SU-DHL-6 (cell line): ENCODE data around the gene BBS2.

Source experiments
- H2AFZ ChIP-seq: fragments of 200-600 bp; sonication (generic); 2 replicates; pipeline ENCODE4 v1.6.1; 2014; ENCODE audit warnings: low read depth, mild to moderate bottlenecking, moderate library complexity, mixed read lengths, antibody characterized with exemption, low read length; ENCODE audit not compliant: severe bottlenecking
- H3F3A ChIP-seq: fragments of 200-600 bp; shearing (Covaris generic); 2 replicates; pipeline ENCODE4 v1.6.0; 2016; ENCODE audit warnings: antibody characterized with exemption, mild to moderate bottlenecking; ENCODE audit not compliant: insufficient read depth
- H3K27ac ChIP-seq: fragments of 200-600 bp; sonication (generic); 2 replicates; pipeline ENCODE4 v1.5.1; 2016; ENCODE audit warnings: low read depth, mild to moderate bottlenecking, low read length, moderate library complexity, mixed read lengths
- H3K27me3 ChIP-seq: fragments of 200-600 bp; sonication (generic), shearing (Covaris generic); 2 replicates; pipeline ENCODE4 v1.6.0; 2014; ENCODE audit warnings: mild to moderate bottlenecking, low read length
- H3K36me3 ChIP-seq: fragments of 200-600 bp; sonication (generic); 2 replicates; pipeline ENCODE4 v1.6.1; 2014; ENCODE audit warnings: mild to moderate bottlenecking, low read length, mixed read lengths
- H3K4me2 ChIP-seq: fragments of 300-600, 200-600 bp; shearing (Covaris generic), sonication (generic); 2 replicates; pipeline ENCODE4 v1.6.0; 2014; ENCODE audit warnings: low read length, low read depth, mild to moderate bottlenecking; ENCODE audit not compliant: poor library complexity, severe bottlenecking
- H3K4me3 ChIP-seq: fragments of 200-600 bp; sonication (generic); 2 replicates; pipeline ENCODE4 v1.5.1; 2014; ENCODE audit warnings: antibody characterized with exemption, low read length, mild to moderate bottlenecking, mixed read lengths; ENCODE audit not compliant: insufficient read depth, poor library complexity, severe bottlenecking
- H3K79me2 ChIP-seq: fragments of 200-600 bp; sonication (generic); 2 replicates; pipeline ENCODE4 v1.6.1; 2014; ENCODE audit warnings: mild to moderate bottlenecking, low read length, moderate library complexity; ENCODE audit not compliant: insufficient read depth
- H3K9ac ChIP-seq: fragments of 200-600 bp; sonication (generic); 2 replicates; pipeline ENCODE4 v1.7.0; 2014; ENCODE audit warnings: mild to moderate bottlenecking, low read length
- H3K9me2 ChIP-seq: fragments of 200-600 bp; sonication (generic); replicated peaks from 2 replicates; pipeline ENCODE4 v1.6.1; 2014; ENCODE audit warnings: low read length; ENCODE audit not compliant: insufficient read depth
- H3K9me3 ChIP-seq: fragments of 200-600 bp; sonication (generic); 2 replicates; pipeline ENCODE4 v1.6.1; 2014; ENCODE audit warnings: low read length, mixed read lengths; ENCODE audit not compliant: insufficient read depth
- H4K20me1 ChIP-seq: fragments of 200-600 bp; sonication (generic); 2 replicates; pipeline ENCODE4 v1.6.1; 2014; ENCODE audit warnings: low read depth, mild to moderate bottlenecking, antibody characterized with exemption, low read length, moderate library complexity, mixed read lengths
- CTCF ChIP-seq: fragments of 200-600 bp; sonication (generic); IDR thresholded peaks from one replicate; pipeline ENCODE4 v1.5.1; 2017; ENCODE audit warnings: antibody characterized with exemption, mild to moderate bottlenecking, low read length, moderate library complexity; ENCODE audit not compliant: insufficient read depth, poor library complexity, severe bottlenecking
- EZH2phosphoT487 ChIP-seq: fragments of 200-600 bp; sonication (generic), shearing (Covaris generic); conservative IDR thresholded peaks from 2 replicates; pipeline ENCODE4 v1.6.1; 2018; ENCODE audit warnings: mild to moderate bottlenecking, antibody characterized with exemption, low read length, moderate library complexity, mixed read lengths

Gene BBS2

DNA sequence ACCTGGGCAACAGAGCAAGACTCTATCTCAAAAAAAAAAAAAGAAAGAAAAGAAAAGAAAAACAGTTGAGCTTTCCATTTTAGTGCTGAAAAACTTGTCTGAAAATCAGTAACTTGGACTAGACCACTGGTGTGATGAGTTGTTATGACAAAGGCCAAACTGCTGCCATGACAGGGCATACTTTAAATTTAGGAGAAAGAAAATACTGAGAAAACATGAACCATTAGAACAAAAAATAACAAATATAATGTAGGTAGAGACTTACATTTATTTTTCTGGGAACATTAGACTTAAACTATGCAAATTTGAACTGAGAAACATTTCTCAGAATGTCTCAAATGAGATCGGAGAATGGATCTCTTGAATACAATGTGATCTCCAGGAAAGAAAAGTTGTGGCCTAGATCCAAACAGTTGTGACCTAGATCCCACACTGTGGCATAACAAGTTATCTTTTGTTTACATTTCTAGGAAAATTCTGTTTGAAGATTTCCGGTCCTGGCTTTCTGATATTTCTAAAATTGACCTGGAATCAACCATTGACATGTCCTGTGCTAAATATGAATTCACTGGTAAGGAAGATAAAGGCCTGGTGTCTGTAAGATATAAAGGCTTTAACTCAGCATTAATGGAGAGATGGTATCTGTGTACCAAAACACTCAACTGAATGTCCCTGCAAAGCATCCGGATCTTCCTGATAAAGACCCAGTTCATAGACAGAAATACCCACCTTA lies 57.6 kb downstream of the BBS2 start:
- H3K36me3 ChIP-seq, result peaks cover 50% of the 10 kb centered on the region
- no peak overlapping the region for H3K4me3 ChIP-seq
- H3K27me3 ChIP-seq, result no peaks in the 10 kb centered on the region
- H2AFZ ChIP-seq, result no peak overlapping the region
- no peaks in the 10 kb centered on the region for H3K9me2 ChIP-seq
- TF ChIP-seq EZH2phosphoT487, result no peak
- TF ChIP-seq CTCF, result no peak
- no peaks in the 10 kb centered on the region for H3K79me2 ChIP-seq
- no peaks in the 10 kb centered on the region for H3K9me3 ChIP-seq
- H3K4me2 ChIP-seq, result no peak overlapping the region
- no peaks in the 10 kb centered on the region for H3F3A ChIP-seq
- H4K20me1 ChIP-seq, result no peaks in the 10 kb centered on the region
- no peak overlapping the region for H3K27ac ChIP-seq
- no peak overlapping the region for H3K9ac ChIP-seq

DNA sequence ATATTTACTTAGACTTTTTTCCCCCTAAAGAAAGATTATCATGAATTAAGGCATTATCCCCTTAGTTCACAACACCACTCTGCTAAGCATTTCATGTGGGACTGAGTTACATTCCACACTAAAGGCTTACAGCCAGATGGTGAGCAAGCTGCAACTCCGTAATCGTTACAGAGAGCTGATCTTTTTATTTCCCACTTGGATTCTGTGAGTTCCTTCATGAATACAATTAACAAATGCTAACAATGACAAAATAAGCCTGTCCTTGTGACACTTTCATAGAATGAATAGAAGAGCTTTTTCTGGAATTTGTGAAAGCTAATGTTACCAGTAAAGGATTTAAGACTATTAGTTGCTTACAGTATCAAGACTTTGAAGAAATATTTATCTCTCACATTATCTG lies 59.7 kb downstream of the BBS2 start:
- Histone ChIP-seq H3K27me3 (no peaks in the 10 kb centered on the region), H3K4me2 (no peak overlapping the region), H3K4me3 (no peak overlapping the region), H3K27ac (no peak overlapping the region), H3K36me3 (peaks cover 44% of the 10 kb centered on the region), H3K79me2 (no peaks in the 10 kb centered on the region), H3K9ac (no peak overlapping the region), H2AFZ (no peak overlapping the region), H4K20me1 (no peaks in the 10 kb centered on the region), H3K9me2 (no peaks in the 10 kb centered on the region), H3K9me3 (no peaks in the 10 kb centered on the region), H3F3A (no peaks in the 10 kb centered on the region; the same call in 1 of the 2 replicates)
- TF ChIP-seq EZH2phosphoT487, result no peak

DNA sequence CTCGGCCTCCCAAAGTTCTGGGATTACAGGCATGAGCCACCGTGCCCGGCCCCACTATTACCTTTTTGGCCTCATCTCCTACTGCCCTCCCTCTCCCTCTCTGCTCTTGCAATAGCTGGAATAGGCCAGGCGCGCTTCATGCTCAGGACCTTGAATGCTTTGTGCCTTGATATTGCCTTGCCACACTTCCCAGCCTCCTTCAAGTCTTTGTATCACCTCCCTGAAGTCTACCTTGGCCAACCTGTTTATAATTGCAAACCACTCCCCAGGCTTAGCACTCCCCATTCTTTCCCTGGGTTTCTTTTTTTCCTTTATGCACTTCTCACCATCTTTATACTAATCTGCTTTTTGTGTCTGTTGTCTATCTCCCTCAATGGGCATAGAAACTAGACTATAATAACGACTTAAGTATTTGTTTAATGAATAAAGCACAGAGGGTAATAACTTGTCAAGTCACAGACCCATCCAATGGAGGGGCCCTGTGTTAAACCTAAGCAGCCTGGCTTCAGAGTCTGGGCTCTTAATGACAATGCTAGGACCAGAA lies 61.8 kb downstream of the BBS2 start:
- TF ChIP-seq EZH2phosphoT487 (no peak), CTCF (no peak)
- H2AFZ ChIP-seq, result no peak overlapping the region
- no peaks in the 10 kb centered on the region for H4K20me1 ChIP-seq
- no peaks in the 10 kb centered on the region for H3K9me2 ChIP-seq
- no peak overlapping the region for H3K9ac ChIP-seq
- H3F3A ChIP-seq, result no peaks in the 10 kb centered on the region; the same call in 1 of the 2 replicates
- no peaks in the 10 kb centered on the region for H3K27me3 ChIP-seq
- no peaks in the 10 kb centered on the region for H3K9me3 ChIP-seq
- no peak overlapping the region for H3K27ac ChIP-seq
- peaks cover 47% of the 10 kb centered on the region for H3K36me3 ChIP-seq
- H3K4me2 ChIP-seq, result no peak overlapping the region
- peaks cover 8% of the 10 kb centered on the region for H3K79me2 ChIP-seq
- no peak overlapping the region for H3K4me3 ChIP-seq
